Measurements from ENCODE around the gene KLK14. TPM values are rescaled to one million over a fixed set of nuclear protein-coding genes. Genes with fewer than 3 reads are reported as not detected.

KLK14 gene
- total and polyA plus RNA-seq, 2 experiments from 2014 or later: 0.42 TPM; not detected in 1

GRCh38 chr19:51108066-51108804 lies 25.5 kb upstream of the KLK14 start, which contains the start of gene CTU1 (continued):
- TF ChIP-seq ZNF462 (CRISPR knock-in tag; IDR thresholded peaks at IDR 0.05) (no peak), CREB1 (CRISPR knock-in tag; IDR thresholded peaks at IDR 0.05; ENCODE audit: low read depth) (peak; percentile 76), ETS1 (IDR thresholded peaks at IDR 0.05) (peak; percentile 99)

- peak overlapping the region; percentile 98 for H3K4me3 Mint-ChIP-seq
- peak; percentile 32 for DNase-seq (ENCODE audit: low spot score)
- no peak for TF ChIP-seq ZNF114 (CRISPR knock-in tag; IDR thresholded peaks at IDR 0.05)
- no peak for TF ChIP-seq ZNF331 (CRISPR knock-in tag; IDR thresholded peaks at IDR 0.05; ENCODE audit: low read depth)
- TF ChIP-seq JUNB (IDR thresholded peaks at IDR 0.05; ENCODE audit: unreplicated experiment): no peak
- no peak for TF ChIP-seq POLR2AphosphoS5 (IDR thresholded peaks at IDR 0.05; ENCODE audit: low read depth)
- TF ChIP-seq REST (IDR thresholded peaks at IDR 0.05; ENCODE audit: unreplicated experiment): no peak
These were observed 24.8 kb upstream of the KLK14 start for GRCh38 chr19:51107406-51108065.

More at GRCh38 chr19:51107406-51108065, 24.8 kb upstream of the KLK14 start:
- H3K36me3 ChIP-seq (ENCODE audit: insufficient read depth): peaks cover 4% of the 10 kb centered on the region; the same call in 1 of the 2 replicates
- peak overlapping the region; percentile 95 for H3K4me2 ChIP-seq
- H3K27ac ChIP-seq (ENCODE audit: low read depth): no peak overlapping the region
- peak overlapping the region; percentile 81 for H3K4me3 ChIP-seq
- peaks cover 13% of the 10 kb centered on the region for H3K27me3 Mint-ChIP-seq (ENCODE audit: insufficient read depth, low read depth, poor library complexity)
- H3K4me1 Mint-ChIP-seq: peaks cover 5% of the 10 kb centered on the region
- peaks cover 14% of the 10 kb centered on the region for H3K36me3 Mint-ChIP-seq (ENCODE audit: low read depth)
- H3K27me3 ChIP-seq (ENCODE audit: insufficient read depth): no peaks in the 10 kb centered on the region
- peaks cover 14% of the 10 kb centered on the region for H3K79me2 ChIP-seq (replicated peaks; ENCODE audit: insufficient read depth)
- peak overlapping the region; percentile 93 for H3K27ac Mint-ChIP-seq
- ATAC-seq: peak; percentile 18
- no peaks in the 10 kb centered on the region for H3F3A ChIP-seq (replicated peaks; ENCODE audit: low read depth)
- H4K20me1 ChIP-seq (replicated peaks; ENCODE audit: insufficient read depth): peaks cover 6% of the 10 kb centered on the region; the same call in 1 of the 2 replicates
- no peak overlapping the region for H2AFZ ChIP-seq
- peaks cover 8% of the 10 kb centered on the region; the same call in 1 of the 2 replicates for H3K4me1 ChIP-seq (ENCODE audit: insufficient read depth)
- H3K9me2 ChIP-seq (ENCODE audit: insufficient read depth): no peaks in the 10 kb centered on the region
- no peaks in the 10 kb centered on the region; the same call in 2 of the 3 replicates for H3K9me3 Mint-ChIP-seq
